ENCODE measurements around the gene SSR2.
A peak's percentile ranks its signal among the peaks of the same experiment; 100 is the strongest.

DNA sequence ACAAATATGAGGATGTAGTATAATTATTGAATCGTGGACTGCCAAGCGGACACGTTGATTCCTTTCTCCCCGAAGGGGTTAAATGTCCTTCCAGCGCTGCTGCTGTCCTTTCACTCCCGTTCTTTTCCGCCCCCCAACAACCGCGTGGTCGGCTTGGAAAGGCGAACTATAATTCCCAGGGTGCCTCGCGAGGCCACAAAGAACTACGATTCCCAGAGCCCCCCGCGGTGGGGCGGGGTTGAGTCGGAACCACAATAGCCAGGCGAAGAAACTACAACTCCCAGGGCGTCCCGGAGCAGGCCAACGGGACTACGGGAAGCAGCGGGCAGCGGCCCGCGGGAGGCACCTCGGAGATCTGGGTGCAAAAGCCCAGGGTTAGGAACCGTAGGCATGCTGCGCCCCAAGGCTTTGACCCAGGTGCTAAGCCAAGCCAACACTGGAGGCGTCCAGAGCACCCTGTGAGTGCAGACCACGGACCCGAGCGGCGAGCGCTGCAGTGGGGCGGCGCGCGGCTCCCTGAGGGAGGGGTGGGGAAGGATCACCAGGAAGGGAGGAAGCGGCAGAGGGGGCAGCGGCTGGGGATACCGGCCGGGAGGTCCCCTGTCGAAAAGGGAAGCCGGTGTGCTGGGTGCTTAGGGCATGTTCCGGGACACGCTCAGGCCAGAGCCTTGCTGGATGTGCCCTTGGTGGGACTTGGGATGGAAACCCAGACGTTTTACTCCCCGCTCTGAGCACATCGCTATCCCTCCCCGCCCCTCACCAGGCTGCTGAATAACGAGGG is 33.9 kb upstream of the SSR2 start, which contains the start of gene LAMTOR2:
- TF ChIP-seq, protein P1, sequence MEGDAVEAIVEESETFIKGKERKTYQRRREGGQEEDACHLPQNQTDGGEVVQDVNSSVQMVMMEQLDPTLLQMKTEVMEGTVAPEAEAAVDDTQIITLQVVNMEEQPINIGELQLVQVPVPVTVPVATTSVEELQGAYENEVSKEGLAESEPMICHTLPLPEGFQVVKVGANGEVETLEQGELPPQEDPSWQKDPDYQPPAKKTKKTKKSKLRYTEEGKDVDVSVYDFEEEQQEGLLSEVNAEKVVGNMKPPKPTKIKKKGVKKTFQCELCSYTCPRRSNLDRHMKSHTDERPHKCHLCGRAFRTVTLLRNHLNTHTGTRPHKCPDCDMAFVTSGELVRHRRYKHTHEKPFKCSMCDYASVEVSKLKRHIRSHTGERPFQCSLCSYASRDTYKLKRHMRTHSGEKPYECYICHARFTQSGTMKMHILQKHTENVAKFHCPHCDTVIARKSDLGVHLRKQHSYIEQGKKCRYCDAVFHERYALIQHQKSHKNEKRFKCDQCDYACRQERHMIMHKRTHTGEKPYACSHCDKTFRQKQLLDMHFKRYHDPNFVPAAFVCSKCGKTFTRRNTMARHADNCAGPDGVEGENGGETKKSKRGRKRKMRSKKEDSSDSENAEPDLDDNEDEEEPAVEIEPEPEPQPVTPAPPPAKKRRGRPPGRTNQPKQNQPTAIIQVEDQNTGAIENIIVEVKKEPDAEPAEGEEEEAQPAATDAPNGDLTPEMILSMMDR (tag by site-specific recombination; IDR thresholded peaks at IDR 0.05) = peak; percentile 10; the same call in 1 of the 2 replicates
- TF ChIP-seq ZNF596 (tag by site-specific recombination; IDR thresholded peaks at IDR 0.05) = 0 out of 2 replicates have a peak, but pooled peaks have one; percentile 5
- TF ChIP-seq, protein P2, sequence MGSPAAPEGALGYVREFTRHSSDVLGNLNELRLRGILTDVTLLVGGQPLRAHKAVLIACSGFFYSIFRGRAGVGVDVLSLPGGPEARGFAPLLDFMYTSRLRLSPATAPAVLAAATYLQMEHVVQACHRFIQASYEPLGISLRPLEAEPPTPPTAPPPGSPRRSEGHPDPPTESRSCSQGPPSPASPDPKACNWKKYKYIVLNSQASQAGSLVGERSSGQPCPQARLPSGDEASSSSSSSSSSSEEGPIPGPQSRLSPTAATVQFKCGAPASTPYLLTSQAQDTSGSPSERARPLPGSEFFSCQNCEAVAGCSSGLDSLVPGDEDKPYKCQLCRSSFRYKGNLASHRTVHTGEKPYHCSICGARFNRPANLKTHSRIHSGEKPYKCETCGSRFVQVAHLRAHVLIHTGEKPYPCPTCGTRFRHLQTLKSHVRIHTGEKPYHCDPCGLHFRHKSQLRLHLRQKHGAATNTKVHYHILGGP (tag by site-specific recombination; IDR thresholded peaks at IDR 0.05) = no peak
- peak; percentile 98 for TF ChIP-seq ZBTB20 (tag by site-specific recombination; IDR thresholded peaks at IDR 0.05)

Measured in HEK293 (cell line).